ENCODE measurements around the gene VSTM5. TPM values are rescaled to one million over a fixed set of nuclear protein-coding genes. Genes with fewer than 3 reads are reported as not detected.
"Not testable (repeated sequence)": the region's sequence is repeated elsewhere in the genome, so short reads cannot be mapped to it uniquely, and the experiment has no call there.

Gene VSTM5, protein sequence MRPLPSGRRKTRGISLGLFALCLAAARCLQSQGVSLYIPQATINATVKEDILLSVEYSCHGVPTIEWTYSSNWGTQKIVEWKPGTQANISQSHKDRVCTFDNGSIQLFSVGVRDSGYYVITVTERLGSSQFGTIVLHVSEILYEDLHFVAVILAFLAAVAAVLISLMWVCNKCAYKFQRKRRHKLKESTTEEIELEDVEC
- total RNA-seq (2014; rRNA removed; shearing (Covaris generic)), result not detected in 2 replicates

DNA sequence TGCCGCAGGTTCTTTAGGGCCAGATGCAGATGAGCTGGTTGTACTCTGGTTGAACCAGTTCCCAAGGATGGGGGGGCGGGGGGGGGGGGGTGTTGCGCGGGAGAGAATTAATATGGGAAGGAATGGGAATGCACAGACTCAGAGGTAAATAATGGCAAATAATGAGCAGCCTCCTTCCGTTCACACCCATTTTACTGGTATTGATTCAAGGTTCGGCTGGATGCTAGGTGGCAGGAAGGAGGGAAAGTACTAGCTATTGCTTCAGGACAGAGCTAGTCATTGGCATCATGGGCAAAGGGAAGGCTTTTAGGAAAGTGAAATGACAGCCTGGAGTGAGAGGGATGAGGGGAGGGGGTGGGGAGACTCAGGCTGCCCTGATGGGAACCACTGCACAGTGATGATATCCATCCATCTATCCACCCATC, at the start of gene VSTM5:
Gene VSTM5 (minus strand): TSS at position 25 of the 425 bp plus-strand sequence. CDS start 116 bp downstream, outside the sequence.
- Histone ChIP-seq H3K27me3 (replicated peaks) (no peaks in the 10 kb centered on the region), H3K27ac (no peak within 1 kb of the TSS), H3K4me3 (no peak within 1 kb of the TSS), H3K9me3 (replicated peaks) (no peaks in the 10 kb centered on the region), H3K36me3 (no peaks in the 10 kb centered on the region), H3K4me1 (replicated peaks) (no peaks in the 10 kb centered on the region)
- DNase-seq (ENCODE audit: low read depth in 1 of 2, low spot score in 2 of 2), result no peak

DNA sequence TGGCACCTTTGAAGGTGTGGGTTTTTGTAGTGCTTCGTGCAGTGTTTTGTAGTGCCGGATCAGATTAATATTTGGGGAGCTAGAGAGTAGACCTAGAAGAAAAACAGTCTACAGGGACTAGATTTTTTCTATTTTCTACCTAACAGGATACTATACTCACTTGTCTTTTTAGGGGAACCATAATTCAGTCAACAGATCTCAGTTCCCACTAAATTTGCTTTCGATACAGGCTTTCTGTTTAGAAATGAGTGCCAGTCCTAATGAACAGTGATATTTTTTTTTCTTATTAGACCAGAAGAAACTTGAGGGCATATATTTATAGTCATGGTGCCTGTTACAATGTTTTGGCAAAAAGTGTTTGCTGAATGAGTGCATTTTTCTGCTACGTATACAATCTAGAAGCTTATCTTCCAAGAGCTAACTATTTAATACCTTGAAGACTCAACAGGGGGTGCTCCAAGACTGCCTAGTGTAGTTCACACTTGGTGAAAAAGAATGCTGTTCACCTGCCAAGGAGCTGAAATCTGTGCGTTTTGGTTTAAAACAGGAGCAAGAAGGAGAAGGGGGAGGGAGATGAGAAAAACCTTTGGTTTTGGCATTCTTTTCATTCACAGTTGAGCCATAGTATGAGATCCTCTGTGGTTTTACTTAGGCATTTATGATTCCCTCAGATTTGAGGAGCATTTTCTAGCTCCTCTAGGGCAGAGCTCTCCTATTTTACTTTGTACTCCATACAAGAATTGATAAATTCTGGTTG, 44.9 kb upstream of the VSTM5 start:
- Histone ChIP-seq H3K9me3 (replicated peaks) (no peaks in the 10 kb centered on the region), H3K36me3 (no peaks in the 10 kb centered on the region), H3K4me3 (no peak overlapping the region), H3K27me3 (replicated peaks) (no peaks in the 10 kb centered on the region), H3K4me1 (replicated peaks) (no peaks in the 10 kb centered on the region), H3K27ac (no peak overlapping the region)
- DNase-seq (ENCODE audit: low read depth in 1 of 2, low spot score in 2 of 2), result peak in 1 of 2 experiments; percentile 23

DNA sequence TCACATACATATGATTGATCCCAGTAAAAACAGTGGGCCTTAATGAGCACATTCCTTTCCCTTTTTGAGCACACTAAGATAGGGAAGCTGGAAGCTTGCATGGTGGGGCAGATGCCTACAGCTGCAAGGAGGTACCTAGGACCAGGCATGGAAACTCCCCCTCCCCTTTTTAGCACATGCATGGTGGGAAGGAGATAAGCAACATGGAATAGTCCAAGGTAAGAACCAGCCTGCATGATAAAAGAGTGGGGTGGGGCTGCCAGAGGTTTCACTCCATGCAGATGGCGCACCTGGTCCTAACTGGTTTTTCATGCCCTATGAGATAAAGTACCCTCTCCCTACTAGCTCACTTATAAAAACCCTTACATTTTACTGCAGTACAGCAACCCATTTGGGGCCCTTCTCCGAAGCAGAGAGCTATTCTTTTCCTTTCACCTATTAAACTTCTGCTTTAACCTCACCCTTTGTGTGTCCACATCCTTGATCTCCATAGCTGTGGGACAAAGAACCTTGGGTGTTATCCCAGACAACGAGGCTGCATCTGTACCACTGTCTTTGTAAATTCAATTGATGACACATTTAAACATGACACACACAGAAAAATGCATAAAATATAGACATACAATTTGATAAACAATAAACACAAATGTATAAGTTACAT, 40.1 kb upstream of the VSTM5 start:
- H3K27ac ChIP-seq, result no peak overlapping the region
- H3K4me3 ChIP-seq, result no peak overlapping the region
- no peaks in the 10 kb centered on the region for H3K9me3 ChIP-seq (replicated peaks)
- H3K4me1 ChIP-seq (replicated peaks), result no peaks in the 10 kb centered on the region
- H3K27me3 ChIP-seq (replicated peaks), result no peaks in the 10 kb centered on the region
- DNase-seq (ENCODE audit: low read depth in 1 of 2, low spot score in 2 of 2), result no peak
- H3K36me3 ChIP-seq, result no peaks in the 10 kb centered on the region

DNA sequence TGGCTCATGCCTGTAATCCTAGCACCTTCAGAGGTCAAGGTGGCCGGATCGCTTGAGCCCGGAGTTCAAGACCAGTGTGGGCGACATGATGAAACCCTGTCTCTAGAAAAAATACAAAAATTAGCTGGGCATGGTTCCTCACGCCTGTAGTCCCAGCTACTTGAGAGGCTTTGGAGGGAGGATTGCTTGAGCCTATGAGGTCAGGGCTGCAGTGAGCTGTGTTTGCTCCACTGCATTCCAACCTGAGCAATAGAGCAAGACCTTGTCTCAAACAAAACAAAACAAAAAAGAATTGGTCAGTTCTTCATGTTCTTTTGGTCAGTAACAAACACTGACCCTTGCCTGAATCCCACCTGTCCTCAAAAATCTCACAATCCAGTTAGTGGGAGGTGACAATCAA, 36.7 kb upstream of the VSTM5 start:
- no peaks in the 10 kb centered on the region for H3K9me3 ChIP-seq (replicated peaks)
- no peak overlapping the region for H3K4me3 ChIP-seq
- no peaks in the 10 kb centered on the region for H3K27me3 ChIP-seq (replicated peaks)
- H3K36me3 ChIP-seq, result no peaks in the 10 kb centered on the region
- no peak overlapping the region for H3K27ac ChIP-seq
- no peaks in the 10 kb centered on the region for H3K4me1 ChIP-seq (replicated peaks)
- no peak for DNase-seq (ENCODE audit: low read depth in 1 of 2, low spot score in 2 of 2)

DNA sequence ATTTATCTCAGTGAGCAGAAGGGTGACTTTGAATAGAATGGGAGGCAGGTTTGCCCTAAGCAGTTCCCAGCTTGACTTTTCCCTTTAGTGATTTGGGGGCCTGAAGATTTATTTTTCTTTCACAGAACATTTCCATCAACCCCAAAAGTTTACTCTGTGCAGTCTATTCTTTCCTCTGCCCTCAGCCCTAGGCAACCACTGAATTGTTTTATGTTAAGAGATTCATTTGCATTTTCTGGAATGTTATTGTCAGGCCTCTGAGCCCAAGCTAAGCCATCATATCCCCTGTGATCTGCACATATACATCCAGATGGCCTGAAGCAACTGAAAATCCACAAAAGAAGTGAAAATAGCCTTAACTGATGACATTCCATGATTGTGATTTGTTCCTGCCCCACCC, 28.7 kb upstream of the VSTM5 start:
- not testable (repeated sequence) for DNase-seq (ENCODE audit: low read depth in 1 of 2, low spot score in 2 of 2); H3K27ac ChIP-seq; H3K36me3 ChIP-seq; H3K4me3 ChIP-seq; H3K9me3 ChIP-seq (replicated peaks); H3K27me3 ChIP-seq (replicated peaks); H3K4me1 ChIP-seq (replicated peaks)

DNA sequence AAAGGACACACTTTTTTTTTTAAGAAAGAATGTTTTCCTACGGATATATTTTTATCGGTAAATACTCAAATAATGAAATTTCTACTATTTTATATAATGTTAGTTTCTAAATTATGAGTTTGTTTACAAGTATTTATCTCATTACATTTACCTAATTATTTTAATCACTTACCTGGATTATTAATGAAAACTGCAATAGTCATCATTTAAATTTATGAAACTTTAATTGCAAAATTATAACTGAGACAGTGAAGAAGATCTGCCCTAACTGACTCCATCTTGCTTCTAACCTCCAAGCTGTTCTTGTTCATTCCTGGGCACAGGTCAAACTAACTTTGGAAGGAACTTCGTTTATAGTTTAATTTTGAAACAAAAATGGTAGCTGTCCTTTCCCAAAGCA, 25.2 kb upstream of the VSTM5 start:
- Histone ChIP-seq H3K9me3 (replicated peaks) (no peaks in the 10 kb centered on the region), H3K27me3 (replicated peaks) (no peaks in the 10 kb centered on the region), H3K4me3 (no peak overlapping the region), H3K36me3 (no peaks in the 10 kb centered on the region), H3K4me1 (replicated peaks) (no peaks in the 10 kb centered on the region), H3K27ac (no peak overlapping the region)
- DNase-seq (ENCODE audit: low read depth in 1 of 2, low spot score in 2 of 2), result no peak

DNA sequence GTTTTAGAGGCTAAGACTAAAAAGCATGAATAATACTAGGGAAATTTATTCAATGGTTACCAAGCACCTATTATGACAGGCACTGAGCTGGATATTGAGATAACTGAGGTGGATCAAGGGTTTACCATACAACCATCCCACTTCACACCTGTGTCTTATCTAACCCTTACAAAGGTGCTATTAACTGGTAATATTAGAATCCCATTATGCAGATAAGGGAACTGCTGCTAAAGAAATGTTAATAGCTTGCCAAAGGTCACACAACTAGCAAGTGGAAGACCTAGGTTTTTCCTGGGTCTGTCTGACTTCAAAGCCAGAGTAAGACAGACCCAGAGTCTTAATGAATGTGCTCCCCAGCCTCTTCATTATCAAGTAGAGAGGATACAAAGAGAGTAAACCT, 21.1 kb upstream of the VSTM5 start:
- no peaks in the 10 kb centered on the region for H3K36me3 ChIP-seq
- no peaks in the 10 kb centered on the region for H3K4me1 ChIP-seq (replicated peaks)
- no peaks in the 10 kb centered on the region for H3K9me3 ChIP-seq (replicated peaks)
- no peak for DNase-seq (ENCODE audit: low read depth in 1 of 2, low spot score in 2 of 2)
- H3K27me3 ChIP-seq (replicated peaks), result no peaks in the 10 kb centered on the region
- no peak overlapping the region for H3K4me3 ChIP-seq
- no peak overlapping the region for H3K27ac ChIP-seq

DNA sequence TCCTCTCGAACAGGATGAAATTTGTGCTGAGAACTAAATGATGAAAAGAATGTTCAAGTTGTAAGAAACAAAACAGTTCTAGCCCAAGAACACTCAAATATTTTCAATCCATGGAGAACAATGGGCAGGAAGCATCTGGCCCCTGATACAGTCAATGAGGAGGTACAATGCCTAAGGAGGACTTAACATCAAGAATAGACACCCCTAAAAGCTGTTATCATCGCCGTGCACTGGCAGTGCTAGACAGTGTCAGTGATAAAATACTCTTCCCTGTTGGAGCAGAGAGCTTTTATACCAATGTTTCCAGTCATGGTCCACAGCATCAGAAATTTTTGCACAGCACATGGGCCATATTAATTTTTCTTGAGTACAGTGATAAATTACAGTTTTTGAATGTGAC, 20.2 kb upstream of the VSTM5 start:
- Histone ChIP-seq H3K36me3 (no peaks in the 10 kb centered on the region), H3K4me3 (no peak overlapping the region), H3K9me3 (replicated peaks) (no peaks in the 10 kb centered on the region), H3K27me3 (replicated peaks) (no peaks in the 10 kb centered on the region), H3K4me1 (replicated peaks) (no peaks in the 10 kb centered on the region), H3K27ac (no peak overlapping the region)
- DNase-seq (ENCODE audit: low read depth in 1 of 2, low spot score in 2 of 2), result no peak

DNA sequence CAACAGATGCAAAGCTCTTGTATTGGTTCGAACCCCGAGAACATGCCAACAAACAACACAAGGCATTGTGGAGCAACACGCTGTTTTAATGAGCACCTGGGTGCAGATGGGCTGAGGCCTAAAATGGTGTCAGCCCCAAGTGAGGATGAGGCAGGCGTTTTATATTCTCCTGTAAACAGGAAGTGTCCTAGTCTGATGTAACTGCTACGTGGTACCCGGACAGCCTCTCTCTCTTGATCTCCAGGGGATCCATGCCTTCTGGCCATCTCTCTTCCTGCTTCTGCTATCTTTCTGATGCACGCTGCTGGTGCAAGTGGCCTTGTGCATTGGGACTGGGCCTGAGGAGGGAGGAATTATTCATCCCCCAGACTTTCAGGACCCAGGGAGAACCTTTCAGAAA, 19.4 kb upstream of the VSTM5 start:
- Histone ChIP-seq H3K27ac (no peak overlapping the region), H3K36me3 (no peaks in the 10 kb centered on the region), H3K4me3 (no peak overlapping the region), H3K27me3 (replicated peaks) (no peaks in the 10 kb centered on the region), H3K9me3 (replicated peaks) (no peaks in the 10 kb centered on the region), H3K4me1 (replicated peaks) (no peaks in the 10 kb centered on the region)
- DNase-seq (ENCODE audit: low read depth in 1 of 2, low spot score in 2 of 2), result no peak

DNA sequence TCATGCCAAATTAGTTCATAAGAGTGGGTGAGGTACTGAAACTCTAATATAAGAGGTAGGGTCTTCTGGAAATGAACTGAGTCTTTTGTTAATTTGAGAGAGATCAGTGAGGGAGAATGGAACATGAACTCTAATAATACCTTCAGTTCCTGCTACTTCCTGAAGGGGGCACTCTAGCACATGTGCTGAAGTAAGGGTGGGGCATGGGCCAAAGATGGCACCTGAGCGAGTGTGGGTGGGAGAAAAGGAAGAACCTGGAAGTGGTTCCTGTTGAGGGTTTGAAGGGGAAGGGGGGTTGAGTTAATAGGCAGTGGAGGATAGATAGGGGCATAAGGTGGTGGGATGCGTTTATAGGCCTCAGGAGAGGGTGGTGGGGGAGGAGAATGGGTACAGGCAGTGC, 18.0 kb upstream of the VSTM5 start:
- H3K27me3 ChIP-seq (replicated peaks); H3K9me3 ChIP-seq (replicated peaks); H3K4me1 ChIP-seq (replicated peaks); H3K27ac ChIP-seq; H3K4me3 ChIP-seq; H3K36me3 ChIP-seq; DNase-seq (ENCODE audit: low read depth in 1 of 2, low spot score in 2 of 2): not testable (repeated sequence)

DNA sequence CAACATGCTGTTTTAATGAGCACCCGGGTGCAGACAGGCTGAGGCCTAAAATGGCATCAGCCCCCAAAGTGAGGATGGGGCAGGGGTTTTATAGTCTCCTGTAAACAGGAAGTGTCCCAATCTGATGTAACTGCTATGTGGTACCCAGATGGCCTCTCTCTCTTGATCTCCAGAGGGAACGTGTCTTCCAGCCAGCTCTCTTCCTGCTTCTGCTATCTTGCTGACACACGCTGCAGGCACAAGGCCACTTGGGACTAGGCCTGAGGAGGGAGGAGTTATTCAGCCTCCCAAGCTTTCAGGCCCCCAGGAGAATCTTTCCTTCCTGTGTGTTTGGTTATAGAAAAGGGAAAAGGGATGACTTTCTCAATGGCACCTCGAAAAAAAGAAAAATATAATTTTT, 11.4 kb upstream of the VSTM5 start:
- no peak overlapping the region for H3K4me3 ChIP-seq
- no peak for DNase-seq (ENCODE audit: low read depth in 1 of 2, low spot score in 2 of 2)
- H3K27me3 ChIP-seq (replicated peaks), result no peaks in the 10 kb centered on the region
- H3K4me1 ChIP-seq (replicated peaks), result no peaks in the 10 kb centered on the region
- no peaks in the 10 kb centered on the region for H3K9me3 ChIP-seq (replicated peaks)
- no peak overlapping the region for H3K27ac ChIP-seq
- H3K36me3 ChIP-seq, result no peaks in the 10 kb centered on the region

DNA sequence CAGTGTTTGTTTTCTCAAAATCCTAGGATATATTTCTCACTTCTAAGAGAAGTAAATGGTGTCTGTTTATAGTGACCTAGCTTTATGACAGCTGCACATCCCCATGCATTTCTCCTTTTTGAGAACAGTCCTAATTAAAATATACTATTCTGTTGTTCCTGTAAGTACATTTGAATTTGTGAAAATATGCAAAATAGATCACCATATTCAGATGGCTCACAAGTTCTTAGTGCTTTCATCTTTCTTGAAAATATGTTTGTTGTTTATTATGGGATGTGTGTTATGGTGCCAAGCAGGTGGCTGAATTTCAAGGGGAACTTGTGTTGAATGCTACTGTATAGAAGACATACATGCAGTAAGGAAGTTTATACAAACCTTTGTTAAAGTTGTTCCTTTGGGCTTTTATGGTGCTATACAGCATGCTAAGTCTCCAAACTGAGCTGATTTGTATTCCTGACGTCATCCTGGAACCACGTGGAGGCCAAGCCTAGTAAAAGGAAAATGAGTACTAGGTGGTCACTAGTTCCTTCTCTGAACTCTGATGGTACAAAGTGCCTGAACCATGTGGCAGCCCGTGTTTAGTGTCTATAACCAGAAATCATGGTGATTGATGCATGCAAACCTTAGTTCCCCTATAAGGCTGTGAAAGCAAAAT, 7.8 kb upstream of the VSTM5 start:
- no peak for DNase-seq (ENCODE audit: low read depth in 1 of 2, low spot score in 2 of 2)
- Histone ChIP-seq H3K27ac (no peak overlapping the region), H3K9me3 (replicated peaks) (no peaks in the 10 kb centered on the region), H3K4me3 (no peak overlapping the region), H3K27me3 (replicated peaks) (no peaks in the 10 kb centered on the region), H3K4me1 (replicated peaks) (no peaks in the 10 kb centered on the region), H3K36me3 (no peaks in the 10 kb centered on the region)

DNA sequence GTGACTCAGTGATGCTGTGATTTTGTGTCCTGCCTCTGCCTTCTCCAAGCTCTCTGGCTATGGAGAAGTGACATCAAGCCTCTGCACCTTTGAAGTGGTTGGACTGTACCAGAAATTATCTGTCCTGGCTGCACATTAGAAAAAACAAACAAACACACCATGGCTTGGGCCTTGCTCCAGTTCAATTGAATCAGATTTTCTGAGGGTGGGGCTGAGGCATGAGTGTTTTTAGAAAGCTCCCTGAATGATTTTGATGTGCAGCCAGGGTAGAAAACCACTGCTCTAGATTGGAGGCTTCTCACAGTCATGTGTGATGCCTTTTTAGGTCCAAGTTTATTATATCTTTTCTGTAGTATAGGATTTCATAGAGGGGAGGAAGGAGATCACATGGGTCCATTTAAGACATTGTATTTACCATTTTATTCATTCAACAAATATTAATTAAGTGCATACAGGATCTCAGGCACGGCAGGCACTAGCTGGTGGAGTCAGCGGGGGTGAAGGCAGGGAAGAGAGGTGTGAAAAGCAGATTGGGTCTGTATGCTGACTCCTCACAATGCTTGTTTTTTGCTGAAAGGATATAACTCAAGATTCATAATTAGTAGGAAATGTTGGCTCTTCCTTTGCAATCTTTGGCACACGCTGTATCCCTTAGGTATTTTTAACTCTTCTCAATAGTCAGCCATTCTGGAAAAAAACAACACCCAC, 7.1 kb upstream of the VSTM5 start:
- Histone ChIP-seq H3K9me3 (replicated peaks) (no peaks in the 10 kb centered on the region), H3K36me3 (no peaks in the 10 kb centered on the region), H3K27me3 (replicated peaks) (no peaks in the 10 kb centered on the region), H3K4me1 (replicated peaks) (no peaks in the 10 kb centered on the region), H3K27ac (no peak overlapping the region), H3K4me3 (no peak overlapping the region)
- no peak for DNase-seq (ENCODE audit: low read depth in 1 of 2, low spot score in 2 of 2)
